UCSD-AML1 (cell line): ENCODE results near the gene KIF1B.
"Not testable (repeated sequence)": the region's sequence is repeated elsewhere in the genome, so short reads cannot be mapped to it uniquely, and the experiment has no call there.

ENCODE experiments used
- DNase-seq: peaks from one replicate; lab custom pipeline; 2025; ENCODE audit not compliant: unreplicated experiment; lab: John Stamatoyannopoulos, UW

KIF1B gene

DNA sequence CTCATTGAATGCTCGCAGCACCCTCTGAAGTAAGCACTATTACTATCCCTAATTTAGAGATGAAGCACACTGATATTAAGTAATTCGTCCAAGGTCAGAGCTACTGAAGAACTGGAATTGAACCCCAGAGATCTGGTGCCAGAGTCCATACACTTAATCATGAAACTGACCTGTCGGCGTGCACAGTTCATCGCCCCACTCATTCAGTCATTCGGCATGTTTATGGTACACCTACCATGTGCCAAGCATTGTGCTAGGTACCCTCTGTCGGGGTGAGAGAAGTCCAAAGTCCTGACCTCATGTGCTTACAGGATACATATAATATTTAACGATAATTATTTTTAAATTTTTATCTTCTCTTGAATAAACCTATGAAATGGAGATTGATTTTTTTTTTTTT is 214.3 kb downstream of the KIF1B start:
- no peak for DNase-seq

DNA sequence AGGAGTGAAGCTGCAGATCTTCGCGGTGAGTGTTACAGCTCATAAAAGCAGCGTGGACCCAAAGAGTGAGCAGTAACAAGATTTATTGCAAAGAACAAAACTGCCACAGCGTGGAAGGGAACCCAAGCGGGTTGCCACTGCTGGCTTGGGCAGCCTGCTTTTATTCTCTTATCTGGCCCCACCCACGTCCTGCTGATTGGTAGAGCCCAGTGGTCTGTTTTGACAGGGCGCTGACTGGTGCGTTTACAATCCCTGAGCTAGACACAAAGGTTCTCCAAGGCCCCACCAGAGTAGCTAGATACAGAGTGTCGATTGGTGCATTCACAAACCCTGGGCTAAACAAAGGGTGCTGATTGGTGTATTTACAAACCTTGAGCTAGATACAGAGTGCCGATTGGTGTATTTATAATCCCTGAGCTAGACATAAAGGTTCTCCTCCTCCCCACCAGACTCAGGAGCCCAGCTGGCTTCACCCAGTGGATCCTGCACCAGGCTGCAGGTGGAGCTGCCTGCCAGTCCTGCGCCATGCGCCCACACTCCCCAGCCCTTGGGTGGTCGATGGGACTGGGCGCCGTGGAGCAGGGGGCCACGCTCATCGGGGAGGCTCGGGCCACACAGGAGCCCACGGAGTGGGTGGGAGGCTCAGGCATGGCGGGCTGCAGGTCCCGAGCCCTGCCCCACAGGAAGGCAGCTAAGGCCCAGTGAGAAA is 215.6 kb downstream of the KIF1B start:
- DNase-seq, result not testable (repeated sequence)

DNA sequence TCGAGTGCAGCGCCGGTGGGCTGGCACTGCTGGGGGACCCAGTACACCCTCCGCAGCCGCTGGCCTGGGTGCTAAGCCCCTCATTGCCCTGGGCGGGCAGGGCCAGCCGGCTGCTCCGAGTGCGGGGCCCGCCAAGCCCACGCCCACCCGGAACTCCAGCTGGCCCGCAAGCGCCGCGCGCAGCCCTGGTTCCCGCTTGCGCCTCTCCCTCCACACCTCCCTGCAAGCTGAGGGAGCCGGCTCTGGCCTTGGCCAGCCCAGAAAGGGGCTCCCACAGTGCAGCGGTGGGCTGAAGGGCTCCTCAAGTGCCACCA is 216.1 kb downstream of the KIF1B start:
- DNase-seq, result not testable (repeated sequence)

DNA sequence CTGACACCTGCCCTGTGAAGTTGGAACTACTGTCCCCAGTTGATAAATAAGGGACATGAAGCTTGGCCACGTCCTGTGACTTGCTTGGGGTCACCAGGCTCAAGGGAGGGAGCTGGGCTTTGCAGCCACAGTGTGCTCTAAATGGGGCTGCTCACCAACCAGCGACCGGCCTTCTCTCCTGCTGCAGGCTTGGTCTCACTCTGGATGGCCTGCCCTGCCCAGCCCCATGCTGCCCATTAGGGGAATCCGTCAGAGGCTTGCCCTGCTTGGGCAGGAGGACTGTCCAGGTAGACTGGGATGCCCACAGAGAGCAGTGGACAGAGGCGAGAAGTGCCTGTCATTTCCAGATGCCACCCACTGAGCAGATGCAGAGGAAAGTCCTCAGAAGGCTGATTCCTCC is 218.6 kb downstream of the KIF1B start:
- no peak for DNase-seq

DNA sequence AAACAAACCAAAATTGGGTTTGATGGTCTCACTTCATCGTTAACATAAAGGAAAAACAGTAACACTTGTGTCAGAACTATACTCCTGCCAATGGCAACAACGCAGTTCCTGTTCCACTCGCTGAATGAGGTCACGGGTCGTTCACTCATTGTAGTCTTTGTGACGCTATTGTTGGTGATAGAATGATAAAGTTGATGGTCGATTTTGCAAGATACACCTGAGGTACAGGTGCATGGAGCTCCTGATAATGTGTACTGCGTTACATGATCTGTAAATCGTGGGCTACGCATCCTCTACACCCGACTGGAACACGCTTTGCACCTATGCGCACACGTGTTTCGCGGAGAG is 219.5 kb downstream of the KIF1B start:
- no peak for DNase-seq

DNA sequence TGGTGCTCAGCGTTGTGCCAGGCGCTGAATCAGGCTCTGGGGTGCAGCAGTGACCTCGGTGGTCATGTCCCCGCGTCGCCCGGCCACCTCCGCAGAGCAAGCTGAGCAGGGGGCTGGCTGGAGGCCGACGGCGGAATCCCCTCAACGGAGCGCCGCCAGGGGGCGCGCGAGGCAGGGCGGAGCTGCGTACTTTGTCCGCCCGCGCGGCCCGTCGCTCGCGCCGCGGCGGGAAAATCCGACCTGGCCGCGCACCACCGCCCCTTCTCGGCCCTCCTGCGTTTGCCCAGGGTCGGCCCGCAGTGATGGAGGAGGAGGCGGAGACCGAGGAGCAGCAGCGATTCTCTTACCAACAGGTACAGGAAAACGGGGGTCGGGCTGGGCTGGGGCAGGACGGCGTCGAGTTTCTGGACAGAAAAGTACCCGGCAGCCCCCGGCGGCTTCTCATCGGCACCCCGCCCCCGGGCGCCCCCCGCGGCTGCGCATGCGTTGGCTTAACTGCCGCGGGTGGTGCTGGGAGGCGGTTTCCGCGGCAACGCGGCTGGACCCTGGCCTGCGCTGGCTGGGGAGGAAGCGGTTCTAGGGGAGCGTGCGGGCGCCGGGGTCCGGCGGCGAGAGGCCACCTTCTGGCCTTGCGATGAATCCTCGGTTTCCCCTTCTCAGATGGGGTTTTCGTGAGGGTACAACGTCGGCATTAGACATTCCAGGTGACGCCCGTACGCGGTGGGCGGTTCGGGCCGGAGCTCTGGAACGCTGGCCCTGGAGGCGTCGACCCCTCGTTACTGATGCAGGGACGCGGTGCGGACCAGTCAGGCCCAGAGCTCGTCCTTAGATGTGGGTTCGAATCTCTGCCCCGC is 220.1 kb downstream of the KIF1B start, which contains the start of gene CENPS:
CENPS (plus strand) TSS at position 218 of the 854 bp plus-strand sequence; CDS start at position 303, 85 bp downstream.
- peak; percentile 94 for DNase-seq
